ENCODE data around the gene PROS1. TPM values are rescaled to one million over a fixed set of nuclear protein-coding genes. Genes with fewer than 3 reads are reported as not detected.

PROS1 gene
- total and polyA plus RNA-seq, 2 of the 4 experiments (the other 2 are of a cell fraction), result 1.6 to 2.8 TPM

DNA sequence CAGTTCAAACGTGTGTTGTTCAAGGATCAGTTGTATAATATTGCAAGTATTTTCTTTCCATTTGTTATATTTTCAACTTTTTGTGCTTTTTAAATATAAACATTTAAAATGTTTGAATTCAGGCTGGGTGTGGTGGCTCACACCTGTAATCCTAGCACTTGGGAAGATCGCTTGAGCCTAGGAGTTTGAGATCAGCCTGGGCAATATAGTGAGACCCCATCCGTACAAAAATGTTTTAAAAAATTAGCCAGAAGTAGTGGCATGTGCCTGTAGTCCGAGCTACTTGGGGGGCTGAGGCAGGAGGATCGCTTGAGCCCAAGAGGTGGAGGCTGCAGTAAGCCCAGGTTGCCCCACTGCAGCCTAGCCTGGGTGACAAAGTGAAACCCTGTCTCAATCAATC, 10.9 kb upstream of the PROS1 start:
- ATAC-seq (ENCODE audit: low read depth), result no peak
- no peak overlapping the region for H2BK20ac ChIP-seq (ENCODE audit: low read depth, low read length)
- intact Hi-C loops (cut with micrococcal nuclease), result no loop called here
- H3K4ac ChIP-seq (ENCODE audit: low read depth, low read length), result no peak overlapping the region
- no peak overlapping the region for H4K5ac ChIP-seq (ENCODE audit: low read depth, low read length)
- H3K36me3 ChIP-seq (ENCODE audit: control insufficient read depth, insufficient read depth, low read length), result no peaks in the 10 kb centered on the region
- no peak overlapping the region for H4K91ac ChIP-seq (ENCODE audit: insufficient read depth, low read depth, low read length)
- H3K14ac ChIP-seq (replicated peaks; ENCODE audit: low read depth, low read length), result no peak overlapping the region
- H2AK5ac ChIP-seq (ENCODE audit: low read depth, low read length), result no peak overlapping the region
- no peak for TF ChIP-seq RCOR1 (IDR thresholded peaks at IDR 0.05; ENCODE audit: insufficient replicate concordance, low read length)
- no peak for TF ChIP-seq BHLHE40 (IDR thresholded peaks at IDR 0.05; ENCODE audit: low read depth, low read length)
- TF ChIP-seq, protein P1, sequence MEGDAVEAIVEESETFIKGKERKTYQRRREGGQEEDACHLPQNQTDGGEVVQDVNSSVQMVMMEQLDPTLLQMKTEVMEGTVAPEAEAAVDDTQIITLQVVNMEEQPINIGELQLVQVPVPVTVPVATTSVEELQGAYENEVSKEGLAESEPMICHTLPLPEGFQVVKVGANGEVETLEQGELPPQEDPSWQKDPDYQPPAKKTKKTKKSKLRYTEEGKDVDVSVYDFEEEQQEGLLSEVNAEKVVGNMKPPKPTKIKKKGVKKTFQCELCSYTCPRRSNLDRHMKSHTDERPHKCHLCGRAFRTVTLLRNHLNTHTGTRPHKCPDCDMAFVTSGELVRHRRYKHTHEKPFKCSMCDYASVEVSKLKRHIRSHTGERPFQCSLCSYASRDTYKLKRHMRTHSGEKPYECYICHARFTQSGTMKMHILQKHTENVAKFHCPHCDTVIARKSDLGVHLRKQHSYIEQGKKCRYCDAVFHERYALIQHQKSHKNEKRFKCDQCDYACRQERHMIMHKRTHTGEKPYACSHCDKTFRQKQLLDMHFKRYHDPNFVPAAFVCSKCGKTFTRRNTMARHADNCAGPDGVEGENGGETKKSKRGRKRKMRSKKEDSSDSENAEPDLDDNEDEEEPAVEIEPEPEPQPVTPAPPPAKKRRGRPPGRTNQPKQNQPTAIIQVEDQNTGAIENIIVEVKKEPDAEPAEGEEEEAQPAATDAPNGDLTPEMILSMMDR (conservative IDR thresholded peaks at IDR 0.05; ENCODE audit: low read depth, low read length), result no peak
- TF ChIP-seq SMC3 (IDR thresholded peaks at IDR 0.05; ENCODE audit: low read depth, low read length), result no peak
- TF ChIP-seq MXI1 (IDR thresholded peaks at IDR 0.05; ENCODE audit: borderline replicate concordance, low read depth, low read length), result no peak
- no peak for TF ChIP-seq FOS (IDR thresholded peaks at IDR 0.05; ENCODE audit: low read depth, low read length)
- TF ChIP-seq, protein P2, sequence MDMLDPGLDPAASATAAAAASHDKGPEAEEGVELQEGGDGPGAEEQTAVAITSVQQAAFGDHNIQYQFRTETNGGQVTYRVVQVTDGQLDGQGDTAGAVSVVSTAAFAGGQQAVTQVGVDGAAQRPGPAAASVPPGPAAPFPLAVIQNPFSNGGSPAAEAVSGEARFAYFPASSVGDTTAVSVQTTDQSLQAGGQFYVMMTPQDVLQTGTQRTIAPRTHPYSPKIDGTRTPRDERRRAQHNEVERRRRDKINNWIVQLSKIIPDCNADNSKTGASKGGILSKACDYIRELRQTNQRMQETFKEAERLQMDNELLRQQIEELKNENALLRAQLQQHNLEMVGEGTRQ (IDR thresholded peaks at IDR 0.05; ENCODE audit: low read depth, low read length), result no peak
- TF ChIP-seq NFE2L2 (IDR thresholded peaks at IDR 0.05; ENCODE audit: low read depth, low read length), result no peak
- TF ChIP-seq MAFK (IDR thresholded peaks at IDR 0.05; ENCODE audit: low read depth, low read length), result no peak
- TF ChIP-seq, protein P3, sequence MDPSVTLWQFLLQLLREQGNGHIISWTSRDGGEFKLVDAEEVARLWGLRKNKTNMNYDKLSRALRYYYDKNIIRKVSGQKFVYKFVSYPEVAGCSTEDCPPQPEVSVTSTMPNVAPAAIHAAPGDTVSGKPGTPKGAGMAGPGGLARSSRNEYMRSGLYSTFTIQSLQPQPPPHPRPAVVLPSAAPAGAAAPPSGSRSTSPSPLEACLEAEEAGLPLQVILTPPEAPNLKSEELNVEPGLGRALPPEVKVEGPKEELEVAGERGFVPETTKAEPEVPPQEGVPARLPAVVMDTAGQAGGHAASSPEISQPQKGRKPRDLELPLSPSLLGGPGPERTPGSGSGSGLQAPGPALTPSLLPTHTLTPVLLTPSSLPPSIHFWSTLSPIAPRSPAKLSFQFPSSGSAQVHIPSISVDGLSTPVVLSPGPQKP (IDR thresholded peaks at IDR 0.05; ENCODE audit: borderline replicate concordance, low read depth, low read length), result no peak
- no peak for TF ChIP-seq CHD1 (IDR thresholded peaks at IDR 0.05; ENCODE audit: low read depth, low read length)
- TF ChIP-seq RAD21 (IDR thresholded peaks at IDR 0.05; ENCODE audit: low read length), result no peak
- TF ChIP-seq CEBPB (IDR thresholded peaks at IDR 0.05; ENCODE audit: low read depth, low read length), result no peak
- no peak for TF ChIP-seq MAZ (IDR thresholded peaks at IDR 0.05; ENCODE audit: borderline replicate concordance, low read depth, low read length)
- no peak for TF ChIP-seq RFX5 (IDR thresholded peaks at IDR 0.05; ENCODE audit: low read depth, low read length)
- no peak for TF ChIP-seq POLR2A (IDR thresholded peaks at IDR 0.05; ENCODE audit: low read depth, low read length)
- POLR2A ChIA-PET (ENCODE audit: unreplicated experiment), result no interaction called here
- H4K8ac ChIP-seq (ENCODE audit: low read depth in 2 of 2, low read length in 2 of 2), result no peak overlapping the region
- H2AK9ac ChIP-seq (replicated peaks; ENCODE audit: low read depth, low read length, poor library complexity), result no peak overlapping the region
- H3K27ac ChIP-seq (ENCODE audit: insufficient read depth, low read length), result no peak overlapping the region
- H3K9ac ChIP-seq (ENCODE audit: low read depth, low read length), result no peak overlapping the region
- no peak for DNase-seq
- H2BK15ac ChIP-seq (ENCODE audit: low read depth, low read length), result no peak overlapping the region
- dilution Hi-C loops (cut with HindIII; ENCODE audit: low sequenced_read_pairs, unreplicated experiment), result no loop called here
- H3K4me3 ChIP-seq (ENCODE audit: insufficient read depth, low read depth, low read length), result no peak overlapping the region
- H2BK120ac ChIP-seq (ENCODE audit: low read depth, low read length), result no peak overlapping the region
- no TSS peak for BruUV-seq (replicated peaks)
- 86% methylated on average over 1 of the region's 5 CpGs; no CpG with 5 or more reads in 1 of the 2 experiments for WGBS, 2 experiments (ENCODE audit: extremely low coverage in 2 of 2, insufficient read length in 1 of 2)
- H3K4me1 ChIP-seq (ENCODE audit: control insufficient read depth, insufficient read depth, low read length), result peaks cover 4% of the 10 kb centered on the region
- no peak overlapping the region for H2AFZ ChIP-seq (replicated peaks; ENCODE audit: low read length, poor library complexity)
- H3K9me3 ChIP-seq (ENCODE audit: control insufficient read depth, insufficient read depth, low read length), result no peaks in the 10 kb centered on the region
- peaks cover 6% of the 10 kb centered on the region; the same call in 1 of the 2 replicates for H3K9me1 ChIP-seq (ENCODE audit: insufficient read depth, low read length)
- H3K79me1 ChIP-seq (ENCODE audit: low read depth in 1 of 2, low read length in 2 of 2), result peaks cover 7 to 25% of the 10 kb centered on the region in 2 experiments
- H2BK5ac ChIP-seq (ENCODE audit: low read depth, low read length, poor library complexity, severe bottlenecking), result no peak overlapping the region
- H3K23ac ChIP-seq (ENCODE audit: low read depth, low read length), result no peak overlapping the region
- no peak overlapping the region for H3K56ac ChIP-seq (ENCODE audit: extremely low read depth, insufficient read depth, low read length)
- CTCF ChIA-PET, result no interaction called here
- H3K18ac ChIP-seq (ENCODE audit: low read depth, low read length), result no peak overlapping the region
- no peaks in the 10 kb centered on the region for H3K27me3 ChIP-seq (ENCODE audit: control insufficient read depth, insufficient read depth, low read length)
- no peak overlapping the region for H3K4me2 ChIP-seq (ENCODE audit: low read depth, low read length)
- H4K20me1 ChIP-seq (ENCODE audit: insufficient read depth, low read length), result no peaks in the 10 kb centered on the region
- in situ Hi-C loops (cut with MboI; ENCODE audit: low sequenced_read_pairs), result no loop called here

Measured in IMR-90 (cell line).